SHP77 treated with DMSO at 0.1 percent for 48 hours (cell line): ENCODE measurements around the gene TSPYL2.
A peak's percentile ranks its signal among the peaks of the same experiment; 100 is the strongest.

ENCODE experiments used
- DNase-seq: peaks from one replicate; lab custom pipeline; 2025; lab: John Stamatoyannopoulos, UW

Gene TSPYL2

GRCh38 chrX:53080628-53081580, 1.3 kb upstream of the TSPYL2 start:
- no peak for DNase-seq

- no peak for DNase-seq
These were observed 828 bp downstream of the TSPYL2 start for GRCh38 chrX:53082773-53083616.

- no peak for DNase-seq
These were observed 1.9 kb downstream of the TSPYL2 start for GRCh38 chrX:53084043-53084570.

- DNase-seq: no peak
These were observed 2.7 kb downstream of the TSPYL2 start for GRCh38 chrX:53084863-53085262.

GRCh38 chrX:53085661-53086229, 3.6 kb downstream of the TSPYL2 start:
- DNase-seq: no peak

GRCh38 chrX:53086464-53086863, 4.3 kb downstream of the TSPYL2 start:
- no peak for DNase-seq

GRCh38 chrX:53087388-53087831, 5.2 kb downstream of the TSPYL2 start:
- DNase-seq: no peak

GRCh38 chrX:53088136-53088974, 6.2 kb downstream of the TSPYL2 start:
- peak; percentile 92 for DNase-seq

GRCh38 chrX:53089224-53089842, 7.2 kb downstream of the TSPYL2 start:
- DNase-seq: peak; percentile 74

- no peak for DNase-seq
These were observed 7.8 kb downstream of the TSPYL2 start for GRCh38 chrX:53089925-53090324.

- DNase-seq: no peak
These were observed 9.2 kb downstream of the TSPYL2 start for GRCh38 chrX:53091354-53091753.

GRCh38 chrX:53093177-53093655, 11.0 kb downstream of the TSPYL2 start:
- peak; percentile 82 for DNase-seq

- DNase-seq: peak; percentile 99
These were observed 11.8 kb downstream of the TSPYL2 start, which contains the start of gene KANTR for GRCh38 chrX:53093748-53094581. TSS of gene KANTR (plus strand) at chrX:53094142. CDS start at chrX:53124273, 30,131 bp downstream.

- DNase-seq: no peak
These were observed 12.4 kb downstream of the TSPYL2 start for GRCh38 chrX:53094582-53094905.

GRCh38 chrX:53095796-53096195, 13.6 kb downstream of the TSPYL2 start:
- DNase-seq: no peak

GRCh38 chrX:53114864-53115549, 32.8 kb downstream of the TSPYL2 start:
- DNase-seq: no peak

GRCh38 chrX:53115550-53115874, 33.3 kb downstream of the TSPYL2 start:
- no peak for DNase-seq

- no peak for DNase-seq
These were observed 33.9 kb downstream of the TSPYL2 start for GRCh38 chrX:53116101-53116500.

- DNase-seq: no peak
These were observed 39.8 kb downstream of the TSPYL2 start for GRCh38 chrX:53122013-53122412.
